KBM-7 (cell line): Measurements from ENCODE around the gene CLMN.

ENCODE experiments used
- DNase-seq: peaks from one replicate; pipeline ENCODE4 v3.0.0-alpha.2; 2015
- in situ Hi-C: fragments of 300-500 bp; cut with MboI; formaldehyde crosslinking; loops from 2 replicates; pipeline ENCODE4 v1.14.3; 2020; ENCODE audit warnings: low sequenced_read_pairs, low pct_unique_long_range_greater_than_20kb, mixed read lengths

Gene CLMN

DNA sequence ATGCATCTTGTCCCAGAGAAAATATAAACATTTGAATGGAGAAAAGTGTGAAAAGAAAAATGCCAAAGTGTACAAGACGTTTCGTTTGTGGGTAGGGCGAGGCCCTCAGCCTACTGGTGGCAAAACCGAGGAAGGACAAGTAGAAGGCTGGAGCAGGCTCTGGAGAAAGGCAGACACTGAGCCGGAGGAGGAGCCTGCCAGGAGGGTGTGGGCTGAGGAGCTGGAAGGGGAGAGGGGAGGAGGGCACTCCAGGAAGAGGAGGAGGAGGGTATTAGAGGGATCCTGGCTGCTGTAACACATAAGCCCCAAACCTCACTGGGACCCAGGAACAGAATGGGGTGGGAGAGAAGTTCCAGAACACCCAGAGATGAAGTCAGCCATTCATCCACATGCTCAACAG is 47.7 kb downstream of the CLMN start:
- in situ Hi-C loops = no loop called here
- no peak for DNase-seq

DNA sequence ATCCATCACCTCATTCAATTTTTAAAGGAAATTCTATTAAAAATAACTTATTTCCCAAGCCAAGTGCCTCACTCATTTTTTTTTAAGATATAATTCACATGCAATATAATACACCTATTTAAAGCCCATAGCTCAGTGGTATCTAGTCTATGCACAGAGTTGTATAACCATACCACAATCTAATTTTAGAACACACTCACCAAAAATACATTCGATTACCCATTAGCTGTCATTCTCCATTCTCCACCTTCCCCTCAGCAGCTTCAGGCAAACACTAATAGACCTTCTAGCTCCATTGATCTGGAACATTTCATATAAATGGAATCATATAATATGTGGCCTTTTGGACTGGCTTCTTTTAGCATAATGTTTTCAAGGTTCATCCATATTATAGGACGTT is 49.5 kb downstream of the CLMN start:
- in situ Hi-C loops = no loop called here
- DNase-seq = no peak

DNA sequence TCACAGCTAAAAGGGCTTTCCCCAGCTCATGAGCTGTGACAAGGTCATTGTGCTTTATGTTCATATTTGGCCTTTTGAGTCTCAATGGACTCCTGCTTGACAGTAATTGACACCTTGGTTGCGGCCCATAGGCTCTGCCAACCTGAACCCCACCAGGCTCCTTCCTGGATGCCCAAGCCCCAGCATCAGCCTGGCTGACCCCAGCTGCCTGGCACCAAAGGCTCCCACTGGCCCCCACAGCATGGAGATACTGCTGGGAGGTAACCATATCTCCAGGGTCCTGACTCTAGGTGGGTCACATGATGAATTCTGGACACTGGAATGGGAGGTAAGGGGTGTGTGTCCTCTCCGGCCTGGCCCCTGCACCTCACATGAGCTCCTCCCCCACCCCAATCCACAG is 50.2 kb downstream of the CLMN start:
- in situ Hi-C loops = no loop called here
- no peak for DNase-seq

DNA sequence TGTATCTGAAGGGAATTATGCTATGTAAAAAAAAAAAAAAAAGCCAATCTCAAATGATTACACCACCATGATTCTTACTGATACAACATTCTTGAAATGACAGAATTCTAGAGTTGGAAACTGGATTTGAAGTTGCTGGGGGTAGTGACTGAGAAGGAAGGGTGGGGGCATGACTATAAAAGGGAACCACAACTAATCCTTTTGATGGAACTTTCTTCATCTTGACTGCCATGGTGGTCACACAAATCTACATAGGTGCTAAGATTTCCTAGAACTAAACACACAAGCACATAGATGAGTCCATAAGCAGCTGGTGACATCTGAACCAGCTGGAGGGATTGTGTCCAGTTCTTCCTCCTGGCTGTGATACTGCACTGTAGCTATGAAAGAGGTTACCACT is 51.4 kb downstream of the CLMN start:
- DNase-seq = no peak
- in situ Hi-C loops = no loop called here

DNA sequence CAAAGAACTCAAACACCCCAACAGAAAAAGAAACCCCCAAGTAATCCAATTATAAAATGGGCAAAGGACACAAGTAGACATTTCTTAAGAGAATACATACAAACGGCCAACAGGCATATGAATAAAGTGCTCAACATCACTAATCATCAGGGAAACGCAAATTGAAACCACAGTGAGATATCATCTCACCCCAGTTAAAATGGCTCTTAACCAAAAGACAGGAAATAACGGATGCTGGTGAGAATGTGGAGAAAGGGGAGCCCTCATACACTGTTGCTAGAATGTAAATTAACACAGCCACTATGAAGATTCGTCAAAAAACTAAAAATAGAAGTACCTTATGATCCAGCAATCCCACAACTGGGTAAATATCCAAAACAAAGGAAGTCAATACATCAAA is 52.4 kb downstream of the CLMN start:
- in situ Hi-C loops = no loop called here
- DNase-seq = no peak

DNA sequence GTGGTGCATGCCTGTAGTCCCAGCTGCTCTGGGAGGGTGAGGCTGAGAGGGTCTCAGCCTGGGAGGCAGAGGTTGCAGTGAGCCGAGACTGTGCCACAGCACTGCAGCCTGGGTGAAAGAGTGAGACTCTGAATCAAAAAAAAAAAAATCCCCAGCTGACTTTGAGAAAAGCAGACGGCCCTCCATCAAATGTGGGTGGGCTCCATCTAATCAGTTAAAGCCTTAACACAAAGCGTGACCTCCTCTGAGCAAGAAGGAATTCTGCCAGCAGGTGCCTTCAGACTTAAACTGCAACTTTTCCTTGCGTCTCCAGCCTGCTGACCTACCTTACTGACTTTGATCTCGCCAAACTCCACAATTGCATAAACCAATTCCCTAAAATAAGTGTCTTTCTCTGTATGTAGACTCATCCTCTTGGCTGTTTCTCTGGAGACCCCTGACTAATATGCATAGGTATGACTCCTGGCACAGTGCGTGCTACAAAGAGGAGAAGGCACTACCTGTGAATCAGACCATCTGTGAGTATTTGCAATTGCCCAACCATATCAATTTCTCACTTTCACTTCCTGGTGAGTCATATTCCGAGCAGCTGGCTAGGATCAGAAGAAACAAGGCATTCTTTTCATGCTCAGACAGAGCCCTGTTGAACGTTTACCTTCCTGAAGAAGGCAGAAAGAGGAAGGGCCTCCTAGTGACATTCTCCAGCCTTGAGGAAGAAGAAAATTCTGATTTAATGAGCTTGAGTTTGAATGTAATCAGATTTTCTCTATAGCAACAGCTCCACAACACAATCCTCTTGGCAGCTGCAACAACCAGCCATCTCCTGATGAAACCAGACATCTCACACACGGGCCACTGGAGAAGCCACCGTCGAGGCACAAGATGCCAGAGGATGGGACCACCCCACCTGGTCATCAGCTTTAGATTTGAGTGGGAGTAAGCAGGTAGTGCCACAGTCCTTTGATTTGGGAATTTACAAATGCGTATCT is 54.3 kb downstream of the CLMN start:
- peak; percentile 64 for DNase-seq
- in situ Hi-C loops = no loop called here

DNA sequence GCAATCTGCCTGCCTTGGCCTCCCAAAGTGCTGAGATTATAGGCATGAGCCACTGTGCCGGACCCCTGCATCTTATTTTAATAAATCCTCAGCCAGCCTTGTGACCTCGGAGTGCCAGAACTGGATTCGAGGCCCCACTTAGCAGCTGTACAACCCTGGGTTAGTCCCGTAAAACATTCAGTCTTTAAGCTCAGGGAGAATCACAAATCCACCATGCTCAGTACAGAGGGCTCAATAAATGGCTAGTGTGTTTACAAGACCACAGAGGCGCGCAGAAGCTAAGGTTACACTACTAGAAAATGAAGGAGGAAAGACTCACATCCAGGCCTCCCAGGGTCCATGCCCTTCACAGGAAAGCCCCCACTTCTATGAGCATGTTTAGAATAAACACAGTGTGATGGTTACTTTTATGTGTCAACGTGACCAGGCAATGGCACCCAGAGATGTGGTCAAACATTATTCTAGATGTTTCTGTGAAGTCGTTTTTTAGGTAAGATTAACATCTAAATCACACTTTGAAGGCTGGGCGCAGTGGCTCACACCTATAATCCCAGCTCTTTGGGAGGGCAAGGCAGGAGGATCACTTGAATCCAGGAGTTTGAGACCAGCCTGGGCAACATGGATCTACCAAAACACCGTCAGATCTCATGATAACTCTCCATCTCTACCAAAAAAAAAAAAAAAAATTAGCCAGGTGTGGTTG is 55.3 kb downstream of the CLMN start:
- no peak for DNase-seq
- in situ Hi-C loops = no loop called here

DNA sequence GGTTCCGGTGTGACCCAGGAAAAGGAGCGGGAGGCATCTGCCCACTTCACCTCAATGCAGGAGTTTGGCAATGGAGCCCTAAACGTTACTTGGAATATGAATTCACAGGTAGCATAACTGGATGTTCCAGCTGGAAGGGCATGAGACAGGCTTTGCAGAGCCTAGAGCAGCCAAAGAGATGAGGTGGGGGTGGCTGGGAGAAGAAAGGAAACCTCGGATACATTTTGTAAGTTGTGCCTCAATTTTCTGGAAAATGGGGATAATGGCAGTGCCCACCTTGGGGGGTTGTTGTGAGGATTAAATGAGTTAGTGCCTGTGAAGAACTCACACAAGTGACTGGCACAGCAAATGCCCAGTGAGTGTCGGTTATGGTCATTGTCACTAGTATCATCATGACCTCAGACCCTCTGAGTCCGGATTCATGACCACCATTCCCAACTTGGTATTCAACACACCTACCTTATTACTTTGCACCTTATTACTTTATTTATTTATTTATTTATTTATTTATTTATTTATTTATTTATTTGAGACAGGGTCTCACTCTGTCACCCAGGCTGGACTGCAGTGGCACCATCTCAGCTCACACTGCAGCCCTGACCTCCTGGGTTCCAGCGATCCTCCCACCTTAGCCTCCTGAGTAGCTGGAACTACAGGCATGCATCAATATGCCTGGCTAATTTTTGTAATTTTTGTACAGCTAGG is 56.0 kb downstream of the CLMN start:
- in situ Hi-C loops = no loop called here
- no peak for DNase-seq

DNA sequence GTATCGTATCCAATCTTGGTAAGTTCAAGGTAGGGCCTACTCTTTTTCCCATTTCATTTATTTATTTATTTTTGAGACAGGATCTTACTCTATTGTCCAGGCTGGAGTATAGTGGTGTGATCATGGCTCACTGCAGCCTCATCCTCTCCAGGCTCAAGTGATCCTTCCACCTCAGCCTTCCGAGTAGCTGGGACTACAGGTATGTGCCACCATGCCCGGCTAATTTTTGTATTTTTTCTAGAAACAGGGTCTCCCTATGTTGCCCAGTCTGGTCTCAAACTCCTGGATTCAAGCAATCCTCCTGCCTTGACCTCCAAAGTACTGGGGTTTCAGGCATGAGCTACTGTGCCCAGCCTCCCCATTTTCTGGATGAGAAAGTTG is 57.2 kb downstream of the CLMN start:
- no peak for DNase-seq
- in situ Hi-C loops = no loop called here

DNA sequence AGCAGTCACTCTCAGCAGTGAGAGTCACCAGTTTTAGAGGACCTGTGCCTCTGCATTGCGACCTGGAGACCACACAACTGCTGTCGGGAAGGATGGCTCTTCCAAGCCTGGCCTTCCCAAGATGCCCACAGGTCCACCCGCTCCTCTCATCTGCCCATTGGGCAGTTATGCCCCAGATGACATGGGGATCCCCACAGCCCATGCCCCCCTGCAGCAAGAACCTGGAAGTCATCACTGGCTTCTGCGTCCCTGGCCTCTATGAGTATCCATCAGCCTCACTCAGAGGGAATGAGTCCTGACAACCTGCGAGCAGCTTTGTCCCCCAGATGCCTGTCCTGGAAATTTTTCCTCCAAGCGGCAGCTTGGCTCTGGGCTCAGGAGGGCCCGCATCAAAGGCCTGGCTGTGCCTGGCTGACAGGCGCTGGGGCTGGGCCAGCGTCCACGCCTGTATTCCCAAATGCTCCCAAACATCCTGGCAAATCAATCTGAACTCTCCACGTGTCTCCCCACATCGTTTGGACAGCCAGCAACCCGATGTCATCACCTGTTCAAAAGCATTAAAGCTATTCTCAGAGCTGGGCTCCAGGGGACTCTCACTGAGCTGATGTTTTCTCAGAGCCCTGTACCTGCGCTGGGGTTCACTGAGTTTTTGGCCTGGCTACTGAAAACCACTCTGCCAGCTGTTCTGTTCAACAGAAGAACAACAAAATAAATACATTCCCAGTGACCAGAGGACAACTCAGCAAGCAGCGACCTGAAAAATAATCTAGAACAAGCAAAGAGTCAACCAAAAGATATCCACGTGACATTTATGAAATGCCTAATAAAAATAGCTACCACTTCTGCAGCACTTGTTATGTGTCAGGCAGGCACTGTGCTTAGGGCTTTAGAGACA is 57.8 kb downstream of the CLMN start:
- DNase-seq = no peak
- in situ Hi-C loops = no loop called here

DNA sequence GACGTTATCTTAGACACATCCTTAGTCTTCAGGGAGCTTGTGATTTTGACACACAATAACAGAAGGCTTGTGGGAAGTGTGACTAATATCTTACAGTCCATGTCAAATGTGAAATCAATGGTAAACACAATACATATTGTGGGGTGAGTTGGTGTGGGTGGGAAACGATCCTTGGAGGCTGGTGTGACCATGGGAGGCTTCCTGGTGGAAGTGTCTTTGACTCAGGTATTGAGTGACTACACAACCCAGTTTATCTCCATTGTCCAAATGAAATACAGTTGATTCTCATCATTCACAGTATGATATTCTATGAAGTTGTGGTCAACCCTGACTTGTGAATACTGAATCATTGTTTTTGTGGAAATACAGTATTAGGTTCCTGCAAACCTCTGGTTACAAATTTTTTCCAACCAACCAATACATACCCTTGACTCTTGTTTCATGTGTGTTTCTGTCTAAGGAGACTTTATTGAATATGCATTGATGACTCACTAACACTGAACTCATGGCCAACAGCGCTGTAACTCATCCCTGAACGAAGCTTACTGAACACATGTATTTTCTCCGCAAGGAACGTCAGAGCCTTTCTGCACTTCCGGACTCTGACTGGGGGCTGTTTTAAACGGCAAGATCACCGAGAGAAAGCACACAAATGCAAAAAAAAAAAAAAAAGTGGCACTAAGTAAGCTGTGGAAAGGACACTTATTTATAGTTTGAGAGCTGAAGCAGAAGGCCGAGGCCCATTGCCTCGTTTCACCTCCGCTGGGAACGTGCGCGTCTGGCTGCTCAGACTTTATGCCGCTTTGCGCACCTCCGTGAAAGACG is 59.0 kb downstream of the CLMN start:
- DNase-seq = no peak
- in situ Hi-C loops = no loop called here

DNA sequence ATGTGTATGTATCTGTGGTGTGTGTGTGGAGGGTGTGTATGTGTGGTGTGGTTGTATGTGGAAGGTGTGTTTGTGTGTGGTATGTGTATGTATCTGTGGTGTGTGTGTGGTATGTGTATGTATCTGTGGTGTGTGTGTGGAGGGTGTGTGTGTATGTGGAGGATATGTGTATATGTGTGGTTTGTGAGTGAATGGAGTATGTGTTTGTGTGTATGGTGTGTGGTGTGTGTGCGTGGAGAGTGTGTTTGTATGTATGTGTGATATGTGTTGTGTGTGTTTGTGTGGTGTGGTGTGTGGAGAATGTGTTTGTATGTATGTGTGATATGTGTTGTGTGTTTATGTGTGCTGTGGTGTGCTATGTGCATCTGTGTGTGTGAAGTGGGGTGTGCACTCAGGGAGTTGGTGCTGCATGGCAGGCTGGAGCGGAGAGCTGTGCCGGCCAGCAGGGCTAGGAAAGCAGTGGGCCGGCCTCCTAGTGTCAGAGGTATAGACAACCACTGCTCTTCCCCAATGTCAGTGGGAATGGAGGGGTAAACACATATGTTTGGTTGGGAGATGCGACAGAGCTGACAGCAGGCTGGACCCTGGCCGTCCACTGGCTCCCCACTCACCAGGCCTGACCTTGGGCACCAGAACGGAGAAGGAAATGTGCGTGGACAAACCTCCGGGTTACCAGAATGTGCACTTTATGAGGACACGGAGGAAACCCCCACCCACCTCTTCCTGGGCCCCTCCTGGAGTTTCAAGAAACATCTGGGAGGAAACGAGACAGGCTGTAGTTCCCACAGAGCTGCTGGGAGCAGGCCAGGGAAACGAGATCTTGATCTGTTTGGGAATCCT is 60.7 kb downstream of the CLMN start:
- DNase-seq = no peak
- in situ Hi-C loops = no loop called here

DNA sequence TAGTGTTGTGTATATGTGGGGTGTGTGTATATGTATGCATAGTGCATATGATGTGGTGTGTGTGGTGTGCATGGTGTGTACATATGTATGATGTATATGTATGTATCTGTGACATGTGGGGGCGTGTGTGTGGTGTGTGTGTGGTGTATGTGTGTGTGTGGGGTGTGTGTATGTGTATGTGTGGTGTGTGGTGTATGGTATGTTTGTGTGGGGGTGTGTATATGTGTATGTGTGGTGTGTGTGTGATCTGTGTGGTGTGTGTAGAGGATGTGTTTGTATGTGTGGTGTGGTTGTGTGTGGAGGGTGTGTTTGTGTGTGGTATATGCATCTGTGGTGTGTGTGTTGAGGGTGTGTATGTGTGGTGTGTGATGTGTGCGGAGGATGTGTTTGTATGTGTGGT is 61.6 kb downstream of the CLMN start:
- in situ Hi-C loops = no loop called here
- DNase-seq = no peak

DNA sequence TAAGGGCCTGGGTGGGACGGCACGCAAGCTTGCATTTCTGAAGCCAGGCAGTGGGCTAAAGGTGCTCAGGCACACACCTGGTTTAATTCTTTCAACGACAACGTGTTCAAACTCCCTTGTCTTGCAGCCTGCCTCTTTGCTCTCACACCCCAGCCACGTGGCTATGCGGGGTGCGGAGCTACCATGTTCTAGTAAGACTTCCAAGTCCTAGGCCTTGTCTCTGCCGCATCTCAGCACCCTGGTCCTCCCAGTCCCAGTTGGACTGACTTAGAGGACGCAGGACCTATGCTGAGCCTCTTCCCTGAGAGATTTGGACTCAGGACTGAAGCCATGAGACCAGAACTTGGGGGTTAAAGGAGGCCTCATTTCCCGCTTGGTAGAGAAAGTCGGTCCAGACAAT is 62.2 kb downstream of the CLMN start:
- no peak for DNase-seq
- in situ Hi-C loops = no loop called here

DNA sequence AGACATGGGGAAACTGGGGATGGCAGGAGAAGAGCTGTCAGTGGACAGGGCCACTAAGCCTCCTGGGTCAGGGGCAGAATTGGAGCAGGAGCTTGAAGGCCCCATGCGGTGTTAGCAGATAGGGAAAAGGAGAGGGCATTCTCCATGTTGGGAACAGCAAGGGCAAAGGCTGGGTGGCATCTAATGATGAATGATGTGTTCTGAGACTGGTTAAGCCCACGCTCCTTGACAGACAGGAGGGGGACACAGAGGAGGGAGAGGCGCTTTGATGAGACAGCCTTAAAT is 63.0 kb downstream of the CLMN start:
- in situ Hi-C loops = no loop called here

DNA sequence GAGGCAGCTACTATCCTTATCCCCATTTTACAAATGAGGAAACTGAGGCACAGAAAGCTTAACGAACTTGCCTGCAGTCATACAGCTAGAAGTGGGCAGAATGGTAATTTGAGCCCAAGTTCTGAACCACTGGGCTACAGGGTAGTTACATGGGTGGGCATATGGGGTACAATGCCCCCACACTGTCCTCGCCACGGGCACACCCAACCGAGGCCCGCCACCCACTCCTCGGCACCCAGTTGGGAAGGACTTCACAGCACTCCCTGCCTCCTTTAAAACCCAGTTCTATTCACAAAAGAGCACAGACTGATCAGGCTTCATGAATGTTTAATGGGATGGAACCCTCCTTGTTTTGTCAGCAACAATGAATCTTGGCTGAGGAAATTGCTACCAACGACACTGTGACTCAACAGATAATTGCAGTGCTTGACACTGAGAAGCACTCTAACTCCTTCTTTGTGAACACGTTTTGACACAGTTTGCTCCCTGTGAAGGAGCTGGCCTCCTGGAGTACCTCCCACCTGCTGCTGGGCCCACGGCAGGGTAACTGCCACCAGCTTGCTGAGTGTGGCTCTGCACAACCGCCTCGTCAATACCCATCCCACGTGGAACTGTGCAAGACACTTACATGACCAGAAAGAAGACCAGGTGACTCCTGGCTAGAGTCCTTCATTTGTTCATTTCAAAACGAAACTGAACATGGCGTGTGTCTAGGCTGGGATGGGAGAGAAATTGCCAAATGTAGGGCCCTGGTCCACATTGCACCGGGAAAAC is 63.5 kb downstream of the CLMN start:
- DNase-seq = no peak
- in situ Hi-C loops = no loop called here

More for the DNA sequence above, 63.0 kb downstream of the CLMN start:
- no peak for DNase-seq

DNA sequence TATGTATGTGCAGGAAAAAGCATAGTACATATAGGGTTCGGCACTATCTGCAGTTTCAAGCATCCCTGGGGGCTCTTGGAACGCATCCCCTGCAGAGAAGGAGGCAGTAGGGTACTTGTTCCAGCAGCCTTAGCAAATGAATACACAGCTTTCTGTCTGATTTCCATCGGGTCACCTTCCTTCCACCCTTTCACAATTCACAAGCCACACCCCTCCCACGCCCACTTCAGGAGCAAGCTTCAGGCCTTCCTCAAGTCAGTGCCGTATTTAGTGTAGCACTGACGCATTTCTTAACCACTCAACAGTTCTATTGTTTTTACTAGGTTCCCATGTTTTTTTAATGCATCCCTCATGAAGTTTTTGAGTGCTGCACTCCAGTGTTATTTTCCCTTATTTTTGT is 64.2 kb downstream of the CLMN start:
- DNase-seq = peak; percentile 10
- in situ Hi-C loops = no loop called here
